Activated CD4-positive, alpha-beta T cell treated with anti-CD3 and anti-CD28 coated beads, Interleukin-2, Interleukin-6, amounts not matched to agents 100 ng/mL and 50 ng/mL, durations not matched to agents 16 hours and 8 hours (primary cell): ENCODE results near the gene PTPRD.
"Not testable (repeated sequence)": the region's sequence is repeated elsewhere in the genome, so short reads cannot be mapped to it uniquely, and the experiment has no call there.

Source experiments
- DNase-seq: peaks from one replicate; pipeline ENCODE4 v3.0.0-alpha.2; 2020

Gene PTPRD

DNA sequence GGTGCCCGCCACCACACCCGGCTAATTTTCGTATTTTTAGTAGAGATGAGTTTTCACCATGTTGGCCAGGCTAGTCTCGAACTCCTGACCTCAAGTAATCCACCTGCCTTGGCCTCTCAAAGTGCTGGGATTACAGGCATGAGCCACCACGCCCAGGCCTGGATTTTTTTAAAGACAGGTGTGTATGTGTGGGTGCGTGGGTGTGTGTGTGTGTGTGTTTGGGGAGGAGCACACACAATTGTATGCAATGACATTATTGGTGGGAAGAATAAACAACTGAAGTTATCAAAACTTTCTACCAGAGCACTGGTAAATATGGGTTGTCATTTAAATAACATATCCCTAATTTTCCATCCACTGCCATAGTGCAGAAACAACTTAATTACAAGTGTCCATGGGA, 1915.2 kb downstream of the PTPRD start:
- DNase-seq: not testable (repeated sequence)

DNA sequence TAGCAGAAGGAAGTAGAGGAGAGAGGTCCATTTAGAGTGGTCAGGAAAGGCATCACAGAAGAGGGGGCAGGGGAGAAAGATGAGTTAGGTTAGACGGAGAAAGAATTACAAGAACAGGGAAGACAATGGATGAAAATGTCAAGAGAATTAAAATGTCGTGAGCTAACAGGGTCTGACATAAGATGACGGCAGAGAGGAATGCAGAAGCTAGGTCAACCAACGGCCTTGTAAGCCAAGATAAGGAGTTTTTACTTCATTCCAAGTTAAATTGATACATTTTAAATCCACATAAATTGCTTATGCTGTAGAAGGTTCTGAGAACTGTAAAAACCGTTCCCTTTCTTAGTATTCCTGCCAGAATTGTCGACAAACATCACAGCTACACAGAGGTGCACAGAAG, 1916.3 kb downstream of the PTPRD start:
- DNase-seq: no peak

DNA sequence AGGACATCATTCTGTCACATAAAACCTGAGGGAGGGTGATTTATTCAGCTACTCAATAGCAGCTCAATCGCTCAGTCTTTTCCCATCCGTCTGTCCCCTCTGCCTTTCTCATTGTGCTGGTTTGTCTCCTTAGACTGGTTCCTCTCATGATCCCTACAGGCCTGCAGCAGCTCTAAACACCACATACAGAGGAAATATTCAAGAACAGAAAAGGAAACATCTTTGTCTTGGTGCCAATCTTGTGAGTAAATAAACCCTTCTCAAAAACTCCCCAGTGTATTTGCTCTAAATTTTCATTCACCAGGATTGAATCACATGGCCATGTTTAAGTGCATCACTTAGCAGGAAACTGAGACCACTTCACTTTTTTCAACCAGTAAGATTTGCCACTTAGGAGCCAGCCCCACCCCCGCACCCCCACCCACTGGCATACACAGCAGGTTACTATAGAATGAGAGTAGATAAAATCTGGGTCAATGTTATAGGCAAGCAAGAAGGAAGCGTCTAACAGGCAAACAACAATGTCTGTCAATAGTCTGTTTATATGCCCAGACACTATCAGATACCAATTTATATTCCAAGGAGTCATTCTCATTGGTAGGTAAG, 1917.7 kb downstream of the PTPRD start:
- no peak for DNase-seq

DNA sequence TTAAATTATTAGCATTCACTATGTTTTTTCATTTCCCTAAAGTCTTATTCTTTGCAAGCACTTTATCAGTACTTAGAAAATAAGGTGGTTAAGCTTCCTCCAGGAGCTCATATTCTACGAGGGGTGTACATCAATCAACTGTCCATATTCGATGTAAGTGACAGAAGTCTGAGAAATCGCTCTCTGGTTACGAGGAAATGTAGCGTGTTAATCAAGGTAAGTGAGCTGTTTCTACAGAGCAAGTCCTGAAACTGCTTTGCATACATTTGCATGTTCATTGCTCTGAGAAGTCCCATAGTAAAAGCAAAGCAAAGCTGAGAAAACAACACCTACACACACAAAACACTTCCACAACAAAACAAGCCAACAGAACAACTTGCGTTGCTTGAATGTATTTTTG, 1919.3 kb downstream of the PTPRD start:
- DNase-seq: no peak

DNA sequence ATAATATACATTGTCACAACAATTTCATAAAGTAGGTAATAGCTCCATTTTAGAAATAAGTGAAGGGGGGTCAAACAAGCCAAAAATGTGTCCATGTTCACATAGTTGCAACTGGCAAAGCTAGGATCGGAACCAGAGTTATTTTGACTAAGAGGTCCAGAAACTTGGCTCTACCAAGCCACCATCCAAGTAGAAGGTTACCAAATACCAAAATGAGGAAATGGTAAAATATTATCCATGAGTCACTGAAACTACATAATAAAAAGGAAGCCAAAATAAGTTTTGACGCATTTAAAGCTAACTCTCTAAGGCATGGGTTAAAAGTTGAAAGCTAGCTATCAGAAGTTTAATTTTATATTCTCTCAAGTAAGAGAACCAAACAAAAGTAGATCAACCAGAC, 1926.3 kb downstream of the PTPRD start:
- no peak for DNase-seq

DNA sequence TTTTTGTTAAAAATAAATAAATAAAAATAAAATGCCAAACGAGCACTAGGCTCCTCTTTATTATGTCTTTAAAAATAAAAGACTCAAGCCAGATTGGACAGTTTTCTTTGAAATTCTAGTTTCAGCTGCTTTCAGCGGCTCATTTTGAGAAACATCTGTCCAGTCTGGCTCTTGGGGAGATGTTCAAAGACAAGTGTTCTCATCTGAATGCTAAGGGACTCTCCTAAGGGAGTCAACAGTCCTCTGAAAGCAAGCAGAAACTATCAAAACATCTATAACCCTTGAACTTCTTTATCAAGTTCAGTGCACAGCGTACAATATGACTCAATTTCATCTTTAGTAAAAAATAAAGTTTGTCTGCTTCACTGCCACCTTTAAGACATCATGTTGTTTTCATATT, 1927.0 kb downstream of the PTPRD start:
- no peak for DNase-seq

DNA sequence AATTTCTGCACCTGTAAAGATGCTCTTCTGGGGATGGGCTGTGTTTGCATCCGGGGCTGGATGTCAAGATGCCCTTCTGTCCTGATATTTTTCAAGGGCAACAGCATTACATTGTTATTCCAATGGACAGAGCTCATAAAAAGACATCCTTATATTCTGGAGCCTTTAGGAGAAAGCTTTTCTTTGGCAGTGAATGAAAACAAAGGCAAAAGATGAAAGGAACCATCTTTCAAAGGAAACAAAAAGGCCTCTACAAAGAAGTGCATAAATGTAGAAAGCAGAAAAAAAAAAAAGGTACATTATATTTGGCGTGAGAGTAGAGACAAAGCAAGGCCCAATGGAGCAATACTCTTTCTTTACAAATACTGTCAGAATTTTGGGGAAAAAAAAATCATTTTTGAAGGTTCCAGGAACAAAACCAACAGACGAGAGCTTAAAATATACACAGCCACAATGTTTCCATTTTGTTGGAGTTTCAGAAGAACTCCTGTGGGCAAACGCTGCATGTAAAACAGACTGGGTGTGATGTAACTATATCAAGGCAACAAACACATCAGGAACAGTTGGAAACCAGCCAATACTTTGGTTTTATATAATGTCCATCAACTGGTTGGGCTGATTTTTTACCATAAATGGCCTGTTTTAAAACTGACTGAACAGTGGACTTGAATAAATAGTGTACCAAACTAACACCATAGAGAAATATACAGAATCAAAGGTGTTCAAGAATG, 1927.7 kb downstream of the PTPRD start:
- no peak for DNase-seq

DNA sequence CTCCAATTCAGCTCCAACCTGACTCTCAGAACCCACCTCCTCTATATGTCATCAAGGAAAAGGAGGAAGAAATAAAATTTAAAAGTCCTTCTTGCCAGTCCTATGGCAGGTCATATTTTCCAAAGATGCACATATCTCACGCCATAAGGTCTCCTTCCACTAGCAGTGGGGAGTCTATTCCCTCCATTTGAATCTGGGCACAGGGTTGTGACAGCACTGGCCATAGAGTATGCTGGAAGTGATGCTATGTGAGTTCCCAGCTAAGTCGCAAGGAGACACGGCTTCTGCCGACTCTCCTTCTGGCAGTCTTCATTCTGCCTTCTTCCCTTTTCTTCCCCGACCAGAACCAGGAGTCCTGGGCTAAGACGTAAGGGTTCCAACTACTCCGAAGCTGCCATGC, 1929.3 kb downstream of the PTPRD start:
- no peak for DNase-seq

DNA sequence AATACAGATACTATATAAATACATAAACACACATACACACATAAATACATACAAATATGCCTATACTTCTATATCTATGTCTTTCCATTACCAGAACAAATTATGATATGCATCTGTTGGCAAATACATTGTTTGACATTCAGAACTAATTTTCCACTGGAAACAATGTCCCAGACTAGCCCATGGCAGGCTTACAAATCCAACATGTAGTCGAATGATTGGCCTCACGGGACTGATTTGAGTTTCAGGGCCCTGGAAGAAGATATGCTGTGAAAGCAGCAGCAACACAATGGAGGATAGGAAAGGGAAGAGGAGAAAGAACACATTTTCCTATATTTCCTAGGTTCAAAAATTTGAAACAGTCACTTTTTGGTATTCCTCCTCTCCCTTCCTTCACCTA, 1932.1 kb downstream of the PTPRD start:
- DNase-seq: no peak

DNA sequence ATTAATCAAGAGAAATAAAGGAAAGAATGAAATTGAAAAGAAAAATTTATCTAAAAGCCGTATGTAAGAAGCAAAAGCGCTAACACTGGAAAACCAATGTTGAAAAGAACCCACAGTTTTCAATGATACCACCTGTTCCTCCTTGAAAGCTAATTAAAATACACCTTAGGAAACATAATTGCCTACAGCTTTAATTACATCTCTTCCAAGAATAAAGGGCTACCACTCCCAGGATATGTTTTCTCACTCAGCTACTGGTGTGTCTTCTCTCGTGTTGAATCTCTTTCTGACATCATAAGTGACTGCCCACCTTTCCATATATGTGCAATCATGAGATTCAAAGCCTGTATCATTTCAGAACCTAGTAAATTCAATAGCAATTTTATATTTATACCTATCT, 1932.6 kb downstream of the PTPRD start:
- no peak for DNase-seq

DNA sequence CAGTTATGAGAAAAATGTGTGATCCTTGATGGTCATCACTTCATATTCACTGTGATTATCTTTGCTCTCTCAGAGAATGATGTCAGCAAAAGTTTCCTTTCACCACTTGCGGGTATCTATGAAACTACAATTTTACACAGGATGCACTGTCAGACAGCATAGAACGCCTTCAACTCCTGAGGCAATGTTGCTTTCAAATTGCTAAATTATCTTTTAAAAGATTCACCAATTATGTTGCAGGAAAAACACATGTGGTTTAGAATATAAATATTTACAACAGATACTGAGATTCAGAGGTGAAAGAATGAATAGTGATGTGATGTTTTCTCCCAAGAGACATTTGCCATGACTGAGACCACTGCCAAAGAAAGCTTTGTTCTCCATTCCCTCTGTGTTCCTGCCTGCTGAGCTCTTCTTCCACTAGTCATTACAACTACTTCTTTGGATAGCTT, 1933.4 kb downstream of the PTPRD start:
- DNase-seq: no peak

DNA sequence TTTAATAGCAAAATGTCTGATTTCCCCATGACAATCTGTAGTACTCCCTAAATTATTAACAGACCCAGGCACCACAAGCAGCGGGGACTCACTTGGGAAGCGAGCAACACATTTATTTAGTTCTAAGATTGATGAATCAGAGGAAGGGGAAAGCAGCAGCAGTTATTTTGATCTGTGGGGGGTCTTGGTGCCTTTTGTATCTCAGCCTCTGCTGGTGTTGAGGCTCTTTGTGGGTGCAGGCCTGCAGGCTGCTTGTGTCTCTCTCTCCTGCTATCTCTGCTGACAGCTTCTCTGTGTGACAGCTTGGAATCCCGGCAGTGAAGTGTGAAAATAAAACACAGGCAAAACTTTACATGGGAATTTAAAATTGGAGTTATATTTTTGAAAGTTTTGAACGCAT, 1935.1 kb downstream of the PTPRD start:
- DNase-seq: no peak

DNA sequence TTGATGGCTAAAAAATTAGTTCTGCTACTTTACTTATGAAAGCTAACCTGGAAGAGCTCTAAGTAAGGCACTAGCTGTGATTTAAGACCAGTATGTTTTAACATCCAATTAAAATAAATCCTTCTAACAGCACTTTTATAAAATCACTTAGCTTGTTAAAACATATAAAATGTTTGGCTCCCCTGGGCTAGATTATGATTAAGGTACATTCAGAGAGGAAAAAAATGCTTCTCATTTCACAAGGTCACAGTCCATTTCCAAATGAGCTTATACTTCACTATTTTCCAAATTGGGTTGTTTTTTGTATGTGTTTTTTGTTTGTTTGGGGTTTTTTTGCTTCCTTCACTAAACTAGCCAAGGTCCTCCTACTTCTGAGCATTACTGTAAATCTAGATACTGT, 1938.3 kb downstream of the PTPRD start:
- no peak for DNase-seq

DNA sequence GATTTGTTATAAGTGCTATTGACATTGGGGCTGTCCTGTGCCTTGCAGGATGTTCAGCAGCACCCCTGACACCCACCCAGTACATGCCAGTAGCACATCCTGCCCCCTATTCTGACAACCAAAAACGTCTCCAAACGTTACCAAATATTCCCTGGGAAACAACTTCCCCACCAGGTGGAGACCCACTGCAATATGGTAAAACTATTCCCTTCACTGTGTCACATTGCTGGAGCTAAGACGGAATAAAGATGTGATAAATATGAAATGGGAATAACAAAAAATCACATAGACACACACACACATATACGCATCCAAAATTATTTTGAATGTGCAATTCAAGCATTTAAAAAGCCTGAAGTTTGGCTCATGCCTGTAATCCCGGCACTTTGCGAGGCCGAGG, 1939.0 kb downstream of the PTPRD start:
- no peak for DNase-seq

DNA sequence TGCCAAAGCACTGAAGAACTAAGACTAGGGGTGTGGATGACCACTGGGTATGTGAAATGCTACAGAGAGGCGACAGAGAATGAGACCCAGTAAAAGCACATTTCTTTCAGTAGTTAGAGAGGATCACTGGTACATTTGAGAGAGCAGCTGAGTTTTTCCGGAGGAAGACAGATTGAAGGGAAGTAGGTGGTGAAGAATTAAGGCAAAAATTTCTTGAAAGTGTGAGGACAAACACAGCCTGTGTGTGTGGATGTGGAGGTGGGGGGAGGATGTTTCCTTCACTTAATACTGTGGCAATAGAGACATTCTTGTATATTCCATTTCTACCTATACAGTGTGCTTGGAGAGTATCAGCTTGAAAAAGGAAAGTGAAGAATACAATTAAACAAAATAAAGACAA, 1942.1 kb downstream of the PTPRD start:
- no peak for DNase-seq

DNA sequence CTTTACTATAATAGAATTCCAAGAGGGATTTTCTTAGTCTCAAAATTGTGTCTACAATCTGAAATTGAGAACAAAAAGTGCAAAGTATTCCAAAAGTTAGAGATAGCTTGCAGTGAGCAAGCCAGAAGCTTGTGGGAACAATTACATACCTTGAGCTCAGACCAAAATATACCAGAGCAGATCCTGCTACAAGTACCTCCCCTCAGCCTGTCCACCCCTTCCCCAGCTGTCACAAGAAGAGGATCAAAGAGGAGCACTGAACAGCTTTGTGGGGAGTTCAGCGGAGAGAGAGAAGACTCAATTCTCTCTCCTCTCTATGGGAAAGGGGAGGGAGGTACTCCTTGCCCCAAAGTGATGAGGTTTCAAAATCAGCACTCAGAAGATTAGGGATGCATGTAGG, 1944.1 kb downstream of the PTPRD start:
- DNase-seq: no peak

DNA sequence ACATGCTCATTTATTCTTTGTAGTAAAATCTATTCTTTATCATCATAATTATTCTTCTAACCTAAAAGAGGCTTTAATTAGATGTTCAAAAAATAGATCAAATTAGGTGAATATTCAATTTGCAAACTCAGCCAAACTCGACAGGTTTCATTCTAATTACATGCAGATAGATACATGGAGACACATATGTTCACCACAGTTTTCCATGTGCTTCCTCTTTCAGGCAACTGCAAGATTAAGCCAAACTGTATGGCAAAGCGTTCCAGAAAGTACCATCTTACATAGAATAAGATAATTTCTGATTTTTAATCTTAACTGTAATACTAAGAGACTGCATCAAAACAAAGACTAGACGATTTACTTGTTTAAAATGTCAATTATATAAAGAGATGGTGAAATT, 1944.6 kb downstream of the PTPRD start:
- no peak for DNase-seq

DNA sequence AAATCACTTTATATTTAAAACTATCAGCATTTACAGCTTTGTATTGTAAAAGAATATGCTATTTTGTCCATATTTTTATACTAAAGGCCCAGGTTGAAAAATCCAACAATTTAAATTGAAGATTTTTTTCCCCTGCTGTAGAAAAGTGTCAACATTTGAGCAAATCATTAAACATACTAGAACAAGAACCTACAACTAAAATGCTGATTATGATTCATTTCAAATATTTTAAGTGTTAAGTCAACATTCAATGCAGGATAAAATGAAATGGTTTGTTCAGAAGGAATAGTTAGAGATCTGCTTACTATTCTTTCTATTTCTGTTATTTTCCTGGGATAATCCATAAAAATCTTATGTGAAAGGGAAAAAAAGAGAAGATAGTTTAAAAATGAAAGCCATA, 1946.7 kb downstream of the PTPRD start:
- no peak for DNase-seq

DNA sequence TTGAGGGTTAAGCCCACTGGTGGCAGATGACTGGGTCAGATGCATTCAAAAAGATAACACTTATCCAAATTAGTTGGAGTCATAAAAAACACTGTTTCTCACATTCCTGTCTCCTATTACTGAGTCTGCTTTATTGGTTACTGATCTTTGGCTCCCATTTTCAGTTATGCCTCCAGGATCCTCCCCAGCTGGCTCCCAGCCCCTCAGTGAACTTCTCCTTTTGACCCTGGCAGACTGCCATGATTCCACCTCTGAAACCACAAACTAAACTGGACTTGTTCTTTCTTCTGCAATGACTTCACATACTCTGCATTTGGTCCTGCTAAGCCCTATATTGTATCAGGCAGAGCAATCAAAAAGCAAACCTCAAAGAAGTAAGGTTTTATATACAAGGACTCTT, 1952.4 kb downstream of the PTPRD start:
- no peak for DNase-seq

DNA sequence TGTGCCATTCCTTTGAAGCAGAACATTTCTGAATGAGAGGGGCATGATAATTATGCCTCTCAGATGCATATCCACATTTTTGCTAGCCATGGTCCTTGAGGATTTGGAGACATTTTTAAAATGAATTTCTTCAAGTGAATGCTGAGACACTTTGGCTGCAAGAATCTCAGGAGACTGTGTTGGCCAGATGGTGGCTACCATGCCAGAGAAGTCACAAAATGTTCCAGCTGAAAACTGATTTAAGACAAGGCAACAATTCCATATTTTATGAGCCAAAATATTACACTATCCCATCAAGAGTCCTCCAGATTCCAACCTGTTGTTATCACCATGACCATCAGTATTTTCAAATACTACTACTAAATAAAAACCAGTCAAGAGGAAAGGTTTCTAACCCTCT, 1953.7 kb downstream of the PTPRD start:
- no peak for DNase-seq

DNA sequence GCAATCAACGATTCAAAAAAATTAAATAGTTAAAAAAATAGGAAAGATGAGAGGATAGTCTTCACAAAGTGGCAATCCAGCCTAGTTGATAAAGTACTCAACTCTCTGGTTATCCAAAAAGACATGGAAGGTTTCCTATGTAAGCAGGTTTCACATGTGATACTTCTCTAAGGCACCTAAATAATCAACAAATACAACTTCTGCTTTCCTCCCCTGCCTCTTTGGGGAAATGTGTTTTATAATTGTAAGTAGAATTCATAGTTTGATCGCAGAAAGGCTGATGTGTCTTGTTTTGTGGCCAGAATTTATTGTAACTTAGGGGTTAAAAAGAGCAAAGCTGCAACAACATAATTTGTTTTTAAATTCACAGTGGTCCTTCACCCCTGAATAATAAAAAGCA, 1957.7 kb downstream of the PTPRD start:
- DNase-seq: no peak

DNA sequence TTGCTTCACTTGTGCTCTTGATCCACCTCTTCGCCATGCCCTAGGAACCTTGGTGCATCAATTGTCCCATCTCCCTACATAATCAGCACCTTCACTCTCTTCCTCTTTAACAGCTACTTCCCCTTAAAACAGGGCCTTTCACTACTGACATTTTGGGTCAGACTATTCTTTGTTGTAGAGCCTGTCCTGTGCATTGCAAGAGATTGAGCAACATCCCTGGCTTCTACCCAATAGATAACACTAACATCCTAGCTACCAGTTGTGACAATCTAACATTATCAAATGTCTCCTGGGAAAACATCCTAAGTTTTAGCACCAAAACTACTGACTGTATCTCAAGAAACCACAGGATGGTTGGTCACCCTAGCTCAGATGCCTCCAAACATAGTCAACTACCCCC, 1958.9 kb downstream of the PTPRD start:
- no peak for DNase-seq

DNA sequence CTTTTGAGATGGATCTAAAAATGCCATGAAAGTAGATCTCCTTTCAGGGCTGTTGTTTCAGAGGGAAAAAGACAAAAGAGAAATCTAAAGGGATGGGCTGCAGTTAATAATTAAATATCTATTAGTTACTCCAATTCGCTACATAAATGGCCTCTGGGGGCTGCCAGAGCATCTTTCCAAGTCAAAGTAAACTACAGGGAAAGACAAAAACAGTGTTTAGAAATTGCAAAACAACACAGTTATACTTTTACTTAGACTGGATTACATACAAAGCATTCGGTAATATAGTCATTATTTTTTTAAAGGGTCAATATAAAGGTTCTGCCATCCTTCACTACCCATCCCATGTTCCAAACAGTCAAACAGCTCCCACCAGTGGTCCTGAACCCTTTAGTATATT, 1959.7 kb downstream of the PTPRD start:
- no peak for DNase-seq

DNA sequence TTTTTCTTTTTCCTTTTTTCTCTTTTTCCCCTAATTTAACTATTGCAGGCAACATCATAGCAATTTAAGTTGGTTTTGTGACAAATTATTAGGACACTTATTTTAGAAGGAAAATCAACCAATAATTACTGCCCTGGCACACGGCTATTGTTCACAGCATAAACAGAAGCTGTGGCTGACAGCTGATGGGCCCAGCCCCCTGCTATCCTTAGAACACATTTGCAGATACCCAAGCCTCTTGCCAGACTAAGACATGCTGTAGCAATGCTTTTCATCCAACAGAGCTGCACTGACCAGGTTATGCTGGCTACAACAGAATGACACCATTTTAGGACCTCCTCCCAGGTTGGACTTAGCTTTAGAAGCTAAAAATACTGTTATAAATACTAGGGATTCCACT, 1960.5 kb downstream of the PTPRD start:
- DNase-seq: no peak

DNA sequence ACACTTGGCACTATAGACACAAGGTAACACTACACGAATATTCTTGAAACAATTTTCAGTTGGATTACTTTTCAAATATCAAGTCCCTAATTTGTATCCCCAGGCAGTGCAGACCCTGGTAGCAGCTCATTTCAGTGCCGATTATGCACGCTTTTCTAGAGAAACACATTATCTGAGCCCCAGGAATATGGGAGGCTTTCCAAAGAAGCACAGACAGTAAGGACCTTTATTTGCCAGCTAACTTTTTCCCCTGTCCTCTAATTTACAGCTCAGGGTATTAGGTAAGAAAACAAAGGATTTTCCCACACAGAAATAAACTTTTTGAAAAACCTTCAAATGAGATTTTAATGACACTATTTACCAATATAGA, 1961.0 kb downstream of the PTPRD start:
- no peak for DNase-seq
